Gastrocnemius medialis (tissue), 4 donors: ENCODE measurements around the gene AJAP1.

Experiments used
- POLR2A ChIP-seq, 2 donors: fragments of 450-650 bp; IDR thresholded peaks; one replicate each; pipeline ENCODE4 v1.6.1; 2017; ENCODE audit warnings: antibody characterized with exemption in 2 of 2, mild to moderate bottlenecking in 2 of 2, moderate library complexity in 2 of 2
- TF ChIP-seq, protein P1 (sequence below), 5 experiments: fragments of 450-650 bp in 3 of 5; fragments of 200-600 bp in 2 of 5; sonication (generic) in 2 of 5; IDR thresholded peaks in 4 of 5; conservative IDR thresholded peaks in 1 of 5; 1 replicate in 4 of 5; 2 replicates in 1 of 5; pipeline ENCODE4 v1.5.1; 2016 to 2019; ENCODE audit warnings: antibody characterized with exemption in 5 of 5, mild to moderate bottlenecking in 3 of 5, moderate library complexity in 3 of 5

DNA sequence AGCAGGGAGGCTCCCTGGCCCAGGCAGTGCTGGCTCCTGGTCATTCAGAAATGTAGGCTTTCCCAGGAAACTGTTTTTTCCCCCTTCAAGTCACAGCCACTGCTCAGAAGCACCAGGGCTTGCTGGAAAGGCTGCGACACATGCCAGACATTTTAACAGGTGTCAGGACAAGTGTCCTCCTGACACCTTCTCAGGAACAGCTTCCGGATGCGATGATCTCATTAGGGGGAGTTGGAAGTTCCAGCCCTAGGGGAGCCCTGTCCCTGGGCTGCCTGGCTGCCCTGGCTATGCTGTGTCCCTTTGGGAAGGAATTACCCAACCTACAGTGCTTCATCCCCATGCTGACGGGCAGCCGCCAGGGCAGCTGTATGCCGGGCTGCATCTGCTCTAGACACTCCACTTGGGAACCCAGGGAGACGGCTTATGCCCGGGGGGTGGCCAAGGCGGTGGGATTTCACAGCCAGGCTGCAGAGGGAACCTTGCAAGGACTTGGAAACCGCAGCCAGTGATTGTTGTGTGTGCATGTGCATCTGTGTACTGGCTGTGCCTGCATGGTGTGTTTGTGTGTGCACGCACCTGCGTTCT, 41.8 kb downstream of the AJAP1 start:
- no peak for TF ChIP-seq POLR2A (IDR thresholded peaks at IDR 0.05)
- TF ChIP-seq, protein P1, sequence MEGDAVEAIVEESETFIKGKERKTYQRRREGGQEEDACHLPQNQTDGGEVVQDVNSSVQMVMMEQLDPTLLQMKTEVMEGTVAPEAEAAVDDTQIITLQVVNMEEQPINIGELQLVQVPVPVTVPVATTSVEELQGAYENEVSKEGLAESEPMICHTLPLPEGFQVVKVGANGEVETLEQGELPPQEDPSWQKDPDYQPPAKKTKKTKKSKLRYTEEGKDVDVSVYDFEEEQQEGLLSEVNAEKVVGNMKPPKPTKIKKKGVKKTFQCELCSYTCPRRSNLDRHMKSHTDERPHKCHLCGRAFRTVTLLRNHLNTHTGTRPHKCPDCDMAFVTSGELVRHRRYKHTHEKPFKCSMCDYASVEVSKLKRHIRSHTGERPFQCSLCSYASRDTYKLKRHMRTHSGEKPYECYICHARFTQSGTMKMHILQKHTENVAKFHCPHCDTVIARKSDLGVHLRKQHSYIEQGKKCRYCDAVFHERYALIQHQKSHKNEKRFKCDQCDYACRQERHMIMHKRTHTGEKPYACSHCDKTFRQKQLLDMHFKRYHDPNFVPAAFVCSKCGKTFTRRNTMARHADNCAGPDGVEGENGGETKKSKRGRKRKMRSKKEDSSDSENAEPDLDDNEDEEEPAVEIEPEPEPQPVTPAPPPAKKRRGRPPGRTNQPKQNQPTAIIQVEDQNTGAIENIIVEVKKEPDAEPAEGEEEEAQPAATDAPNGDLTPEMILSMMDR (IDR thresholded peaks at IDR 0.05 in 4 of 5, conservative IDR thresholded peaks at IDR 0.05 in 1 of 5) = no peak
